Natural killer cell (primary cell): ENCODE measurements around the gene SNX20. TPM values are rescaled to one million over a fixed set of nuclear protein-coding genes. Genes with fewer than 3 reads are reported as not detected.
A peak's percentile ranks its signal among the peaks of the same experiment; 100 is the strongest.

Source experiments
- ATAC-seq, 3 donors: fragments of 150-1000 bp in 2 of 3; fragments of 200-7000 bp in 1 of 3; cut with Tn5 transposase; 1 replicate in 1 of 3; 2 replicates in 2 of 3; pipeline ENCODE4 v1.10.0; 2021; ENCODE audit warnings: mild to moderate bottlenecking in 2 of 3, moderate library complexity in 2 of 3
- DNase-seq, 2 donors: peaks; one replicate each; pipeline versions ENCODE4 v3.0.0 to v3.0.0-alpha.2; 2013 to 2021; ENCODE audit warnings: mixed read lengths in 1 of 2
- H3K27ac ChIP-seq: one replicate; pipeline ENCODE4 v1.5.1; 2013; ENCODE audit warnings: mild to moderate bottlenecking, low read length
- H3K27me3 ChIP-seq: one replicate; pipeline ENCODE4 v1.6.1; 2013; ENCODE audit warnings: low read length; ENCODE audit not compliant: control insufficient read depth, insufficient read depth
- H3K36me3 ChIP-seq: one replicate; pipeline ENCODE4 v1.6.1; 2013; ENCODE audit warnings: low read length; ENCODE audit not compliant: control insufficient read depth, insufficient read depth
- H3K4me1 ChIP-seq: one replicate; pipeline ENCODE4 v1.6.1; 2013; ENCODE audit warnings: low read length; ENCODE audit not compliant: control insufficient read depth, insufficient read depth
- H3K4me3 ChIP-seq: one replicate; pipeline ENCODE4 v1.5.1; 2013; ENCODE audit warnings: low read length
- H3K9me3 ChIP-seq: one replicate; pipeline ENCODE4 v1.6.1; 2013; ENCODE audit warnings: low read length; ENCODE audit not compliant: control insufficient read depth, insufficient read depth
- H3K27ac Mint-ChIP-seq, 2 donors: one replicate each; pipeline ENCODE4 v1.8.0; 2022; ENCODE audit warnings: mild to moderate bottlenecking in 2 of 2, mixed read lengths in 2 of 2, moderate library complexity in 1 of 2
- H3K27me3 Mint-ChIP-seq, 2 donors: one replicate each; pipeline ENCODE4 v1.8.0; 2022; ENCODE audit warnings: low read depth in 2 of 2, mixed read lengths in 2 of 2
- H3K36me3 Mint-ChIP-seq: one replicate; pipeline ENCODE4 v1.8.0; 2022; ENCODE audit warnings: mixed read lengths
- H3K4me1 Mint-ChIP-seq, 2 donors: one replicate each; pipeline ENCODE4 v1.8.0; 2022; ENCODE audit warnings: mixed read lengths in 2 of 2
- H3K4me3 Mint-ChIP-seq: one replicate; pipeline ENCODE4 v1.8.0; 2022; ENCODE audit warnings: mild to moderate bottlenecking, moderate library complexity, mixed read lengths
- H3K9me3 Mint-ChIP-seq, 2 donors: one replicate each; pipeline ENCODE4 v1.8.0; 2022; ENCODE audit warnings: mixed read lengths in 2 of 2
- WGBS: methylation state at CpG from one replicate; pipeline ENCODE4 v1.1.7; 2013; ENCODE audit warnings: missing lambda C conversion rate; ENCODE audit not compliant: insufficient coverage; 5-methylcytosine and 5-hydroxymethylcytosine counted together
- intact Hi-C: fragments of 100-400 bp; cut with micrococcal nuclease; formaldehyde crosslinking; loops from one replicate; pipeline ENCODE4 v1.14.2; 2022
- total RNA-seq, 4 donors: library from RNA; stranded (reverse); fragments of 120-200 nt in 1 of 4; gene quantifications; one replicate each; pipeline versions ENCODE4 v1.2.3 to v1.2.4, GENCODE V29; 2013 to 2022
- TF ChIP-seq, protein P1 (sequence below): fragments of 200-600 bp; IDR thresholded peaks from one replicate; pipeline ENCODE4 v1.8.0; 2022; ENCODE audit warnings: antibody characterized with exemption

Gene SNX20
- total RNA-seq, 3 donors from 2014 or later (not counting 1 experiment from before 2014, with no cell fraction given) = 33.0 to 53.9 (median 51.7) TPM

- intact Hi-C loops = no loop called here
- Histone ChIP-seq H3K27ac (peak overlapping the region; percentile 95), H3K27me3 (no peaks in the 10 kb centered on the region), H3K4me1 (peaks cover 73% of the 10 kb centered on the region), H3K4me3 (peak overlapping the region; percentile 74), H3K36me3 (peaks cover 45% of the 10 kb centered on the region), H3K9me3 (no peaks in the 10 kb centered on the region)
- 60% methylated on average over 6 of the region's 6 CpGs for WGBS
- ATAC-seq = no peak
- Mint-ChIP-seq H3K27me3 (no peaks in the 10 kb centered on the region), H3K9me3 (no peaks in the 10 kb centered on the region), H3K4me1 (peaks cover 77 to 78% of the 10 kb centered on the region in 2 donors), H3K36me3 (peaks cover 16% of the 10 kb centered on the region), H3K27ac (peak overlapping the region; percentile 95 to 96), H3K4me3 (peak overlapping the region; percentile 85)
- no peak for DNase-seq
- TF ChIP-seq, protein P1, sequence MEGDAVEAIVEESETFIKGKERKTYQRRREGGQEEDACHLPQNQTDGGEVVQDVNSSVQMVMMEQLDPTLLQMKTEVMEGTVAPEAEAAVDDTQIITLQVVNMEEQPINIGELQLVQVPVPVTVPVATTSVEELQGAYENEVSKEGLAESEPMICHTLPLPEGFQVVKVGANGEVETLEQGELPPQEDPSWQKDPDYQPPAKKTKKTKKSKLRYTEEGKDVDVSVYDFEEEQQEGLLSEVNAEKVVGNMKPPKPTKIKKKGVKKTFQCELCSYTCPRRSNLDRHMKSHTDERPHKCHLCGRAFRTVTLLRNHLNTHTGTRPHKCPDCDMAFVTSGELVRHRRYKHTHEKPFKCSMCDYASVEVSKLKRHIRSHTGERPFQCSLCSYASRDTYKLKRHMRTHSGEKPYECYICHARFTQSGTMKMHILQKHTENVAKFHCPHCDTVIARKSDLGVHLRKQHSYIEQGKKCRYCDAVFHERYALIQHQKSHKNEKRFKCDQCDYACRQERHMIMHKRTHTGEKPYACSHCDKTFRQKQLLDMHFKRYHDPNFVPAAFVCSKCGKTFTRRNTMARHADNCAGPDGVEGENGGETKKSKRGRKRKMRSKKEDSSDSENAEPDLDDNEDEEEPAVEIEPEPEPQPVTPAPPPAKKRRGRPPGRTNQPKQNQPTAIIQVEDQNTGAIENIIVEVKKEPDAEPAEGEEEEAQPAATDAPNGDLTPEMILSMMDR = no peak
Observed at GRCh38 chr16:50679676-50680555, 1.2 kb downstream of the SNX20 start.

DNA sequence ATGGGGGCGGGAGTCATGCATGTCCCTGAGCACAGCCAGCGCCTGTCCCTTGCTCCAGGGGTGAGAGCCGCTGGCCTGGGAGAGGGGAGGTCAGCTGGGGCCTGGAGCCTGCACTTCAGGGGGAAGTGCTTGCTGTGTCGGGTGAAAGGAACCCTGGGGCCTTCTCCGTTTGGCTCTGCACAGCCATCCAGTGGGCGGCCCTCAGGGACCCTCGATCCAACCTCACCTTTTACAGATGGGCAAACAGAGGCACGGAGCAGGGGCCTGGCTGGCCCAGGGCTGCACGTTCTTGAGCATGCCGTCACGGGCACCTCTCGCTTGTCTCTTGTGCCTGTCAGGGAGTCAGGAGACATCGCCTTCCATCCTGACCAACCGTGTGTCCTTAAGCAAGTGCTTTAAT lies 1.8 kb downstream of the SNX20 start:
- Mint-ChIP-seq H3K9me3 (no peaks in the 10 kb centered on the region), H3K27me3 (no peaks in the 10 kb centered on the region), H3K4me3 (peak overlapping the region; percentile 85), H3K4me1 (peaks cover 71 to 72% of the 10 kb centered on the region in 2 donors), H3K36me3 (peaks cover 16% of the 10 kb centered on the region), H3K27ac (peak overlapping the region; percentile 95 to 96)
- H3K4me1 ChIP-seq = peaks cover 67% of the 10 kb centered on the region
- WGBS = 87% methylated on average over 14 of the region's 14 CpGs
- H3K9me3 ChIP-seq = peaks cover under 1% of the 10 kb centered on the region
- H3K36me3 ChIP-seq = peaks cover 51% of the 10 kb centered on the region
- H3K27me3 ChIP-seq = no peaks in the 10 kb centered on the region
- H3K27ac ChIP-seq = peak overlapping the region; percentile 95
- ATAC-seq (no peak), DNase-seq (no peak)
- H3K4me3 ChIP-seq = no peak overlapping the region
- TF ChIP-seq, protein P1 = no peak
- intact Hi-C loops = no loop called here

DNA sequence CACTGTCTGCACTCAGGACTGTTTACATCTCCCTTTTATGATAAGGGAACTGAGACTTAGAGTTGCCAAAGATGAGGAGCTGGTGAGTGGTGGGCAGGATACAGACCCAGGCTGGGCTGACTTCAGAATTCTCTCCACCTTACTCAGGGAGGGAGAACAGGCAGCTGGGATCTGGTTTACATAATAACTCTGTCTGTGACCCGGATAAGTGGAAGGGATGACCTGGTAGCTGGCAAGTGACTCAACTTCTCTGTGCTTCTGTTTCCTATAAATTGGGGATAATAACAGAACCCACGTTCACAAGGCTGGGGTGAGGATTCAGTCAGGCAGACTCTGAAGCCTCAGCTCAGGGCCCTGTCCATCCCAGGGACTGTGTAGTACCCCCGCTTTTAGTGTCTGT lies 2.6 kb downstream of the SNX20 start:
- 83% methylated on average over 3 of the region's 3 CpGs for WGBS
- Mint-ChIP-seq H3K36me3 (peaks cover 16% of the 10 kb centered on the region), H3K9me3 (no peaks in the 10 kb centered on the region), H3K4me1 (peaks cover 64% of the 10 kb centered on the region in 2 donors), H3K4me3 (peak overlapping the region; percentile 66), H3K27me3 (no peaks in the 10 kb centered on the region), H3K27ac (peak overlapping the region; percentile 95 to 96)
- no peaks in the 10 kb centered on the region for H3K27me3 ChIP-seq
- DNase-seq = no peak
- no peak overlapping the region for H3K27ac ChIP-seq
- TF ChIP-seq, protein P1 = no peak
- H3K36me3 ChIP-seq = peaks cover 58% of the 10 kb centered on the region
- peaks cover 60% of the 10 kb centered on the region for H3K4me1 ChIP-seq
- H3K9me3 ChIP-seq = peaks cover 6% of the 10 kb centered on the region
- intact Hi-C loops = no loop called here
- ATAC-seq = no peak
- no peak overlapping the region for H3K4me3 ChIP-seq
